T-helper 17 cell (primary cell): Measurements from ENCODE around the gene TBATA. TPM values are rescaled to one million over a fixed set of nuclear protein-coding genes. Genes with fewer than 3 reads are reported as not detected.

ENCODE experiments used
- ATAC-seq: fragments of 150-1000 bp; cut with Tn5 transposase; 2 replicates; pipeline ENCODE4 v1.10.0; 2021; ENCODE audit warnings: mild to moderate bottlenecking, moderate library complexity
- DNase-seq, 3 donors: peaks; one replicate each; pipeline versions ENCODE4 v3.0.0 to v3.0.0-alpha.2; 2020 to 2021
- H3K9me3 ChIP-seq: one replicate; pipeline ENCODE4 v1.7.0; 2013; ENCODE audit warnings: low read length, mild to moderate bottlenecking; ENCODE audit not compliant: control insufficient read depth, poor library complexity, severe bottlenecking
- H3K27ac Mint-ChIP-seq: one replicate; pipeline ENCODE4 v1.8.0; 2022; ENCODE audit warnings: mild to moderate bottlenecking, moderate library complexity, mixed read lengths
- H3K27me3 Mint-ChIP-seq: one replicate; pipeline ENCODE4 v1.8.0; 2022; ENCODE audit warnings: mixed read lengths
- H3K36me3 Mint-ChIP-seq: one replicate; pipeline ENCODE4 v1.8.0; 2022; ENCODE audit warnings: low read depth, mixed read lengths
- H3K4me1 Mint-ChIP-seq: one replicate; pipeline ENCODE4 v1.8.0; 2022; ENCODE audit warnings: mild to moderate bottlenecking, mixed read lengths
- H3K4me3 Mint-ChIP-seq: one replicate; pipeline ENCODE4 v1.8.0; 2022; ENCODE audit warnings: mild to moderate bottlenecking, moderate library complexity, mixed read lengths
- total RNA-seq, 4 donors: library from RNA in 2 of 4; stranded (reverse) in 2 of 4; gene quantifications; one replicate each; pipeline ENCODE4 v1.2.3 and lab custom pipeline; 2022 to 2026

Gene TBATA
- total RNA-seq, 2 donors from 2014 or later, result not detected

GRCh38 chr10:70779511-70780369, 5.4 kb downstream of the TBATA start:
- DNase-seq, result no peak
- H3K9me3 ChIP-seq, result no peaks in the 10 kb centered on the region
- ATAC-seq, result peak; percentile 32
- Mint-ChIP-seq H3K4me1 (peaks cover 6% of the 10 kb centered on the region), H3K27me3 (peaks cover 25% of the 10 kb centered on the region), H3K4me3 (no peak overlapping the region), H3K27ac (no peak overlapping the region), H3K36me3 (peaks cover 2% of the 10 kb centered on the region)

- H3K36me3 Mint-ChIP-seq, result peaks cover 2% of the 10 kb centered on the region
- H3K27me3 Mint-ChIP-seq, result peaks cover 25% of the 10 kb centered on the region
- no peak overlapping the region for H3K4me3 Mint-ChIP-seq
- peaks cover 6% of the 10 kb centered on the region for H3K4me1 Mint-ChIP-seq
- DNase-seq (no peak), ATAC-seq (no peak)
- H3K27ac Mint-ChIP-seq, result no peak overlapping the region
- no peaks in the 10 kb centered on the region for H3K9me3 ChIP-seq
Observed at GRCh38 chr10:70779088-70779487, 6.1 kb downstream of the TBATA start.

- peaks cover 23% of the 10 kb centered on the region for H3K27me3 Mint-ChIP-seq
- no peak for ATAC-seq
- H3K36me3 Mint-ChIP-seq, result peaks cover 2% of the 10 kb centered on the region
- peaks cover 6% of the 10 kb centered on the region for H3K4me1 Mint-ChIP-seq
- H3K4me3 Mint-ChIP-seq, result peak overlapping the region; percentile 25
- no peaks in the 10 kb centered on the region for H3K9me3 ChIP-seq
- no peak overlapping the region for H3K27ac Mint-ChIP-seq
- no peak for DNase-seq
Observed at GRCh38 chr10:70778267-70778924, 6.8 kb downstream of the TBATA start.

- Mint-ChIP-seq H3K27me3 (peaks cover 16% of the 10 kb centered on the region), H3K36me3 (peaks cover 2% of the 10 kb centered on the region), H3K4me1 (peaks cover 3% of the 10 kb centered on the region), H3K27ac (no peak overlapping the region), H3K4me3 (no peak overlapping the region)
- no peak for DNase-seq
- no peak for ATAC-seq
- no peaks in the 10 kb centered on the region for H3K9me3 ChIP-seq
Observed at GRCh38 chr10:70777063-70777875, 7.9 kb downstream of the TBATA start.

GRCh38 chr10:70776455-70777005, 8.6 kb downstream of the TBATA start:
- no peaks in the 10 kb centered on the region for H3K9me3 ChIP-seq
- no peak for ATAC-seq
- peaks cover 21% of the 10 kb centered on the region for H3K27me3 Mint-ChIP-seq
- H3K4me3 Mint-ChIP-seq, result no peak overlapping the region
- H3K36me3 Mint-ChIP-seq, result peaks cover 2% of the 10 kb centered on the region
- DNase-seq, result no peak
- peaks cover 3% of the 10 kb centered on the region for H3K4me1 Mint-ChIP-seq
- H3K27ac Mint-ChIP-seq, result no peak overlapping the region

GRCh38 chr10:70775679-70776454, 9.3 kb downstream of the TBATA start:
- no peak for ATAC-seq
- no peak overlapping the region for H3K27ac Mint-ChIP-seq
- DNase-seq, result no peak
- H3K27me3 Mint-ChIP-seq, result peaks cover 16% of the 10 kb centered on the region
- peaks cover 3% of the 10 kb centered on the region for H3K4me1 Mint-ChIP-seq
- H3K9me3 ChIP-seq, result no peaks in the 10 kb centered on the region
- no peak overlapping the region for H3K4me3 Mint-ChIP-seq
- peaks cover 2% of the 10 kb centered on the region for H3K36me3 Mint-ChIP-seq

GRCh38 chr10:70774810-70775678, 10.1 kb downstream of the TBATA start:
- Mint-ChIP-seq H3K27me3 (peaks cover 8% of the 10 kb centered on the region), H3K4me3 (no peak overlapping the region), H3K36me3 (no peaks in the 10 kb centered on the region), H3K27ac (peak overlapping the region; percentile 62), H3K4me1 (no peaks in the 10 kb centered on the region)
- DNase-seq (no peak), ATAC-seq (no peak)
- no peaks in the 10 kb centered on the region for H3K9me3 ChIP-seq

DNA sequence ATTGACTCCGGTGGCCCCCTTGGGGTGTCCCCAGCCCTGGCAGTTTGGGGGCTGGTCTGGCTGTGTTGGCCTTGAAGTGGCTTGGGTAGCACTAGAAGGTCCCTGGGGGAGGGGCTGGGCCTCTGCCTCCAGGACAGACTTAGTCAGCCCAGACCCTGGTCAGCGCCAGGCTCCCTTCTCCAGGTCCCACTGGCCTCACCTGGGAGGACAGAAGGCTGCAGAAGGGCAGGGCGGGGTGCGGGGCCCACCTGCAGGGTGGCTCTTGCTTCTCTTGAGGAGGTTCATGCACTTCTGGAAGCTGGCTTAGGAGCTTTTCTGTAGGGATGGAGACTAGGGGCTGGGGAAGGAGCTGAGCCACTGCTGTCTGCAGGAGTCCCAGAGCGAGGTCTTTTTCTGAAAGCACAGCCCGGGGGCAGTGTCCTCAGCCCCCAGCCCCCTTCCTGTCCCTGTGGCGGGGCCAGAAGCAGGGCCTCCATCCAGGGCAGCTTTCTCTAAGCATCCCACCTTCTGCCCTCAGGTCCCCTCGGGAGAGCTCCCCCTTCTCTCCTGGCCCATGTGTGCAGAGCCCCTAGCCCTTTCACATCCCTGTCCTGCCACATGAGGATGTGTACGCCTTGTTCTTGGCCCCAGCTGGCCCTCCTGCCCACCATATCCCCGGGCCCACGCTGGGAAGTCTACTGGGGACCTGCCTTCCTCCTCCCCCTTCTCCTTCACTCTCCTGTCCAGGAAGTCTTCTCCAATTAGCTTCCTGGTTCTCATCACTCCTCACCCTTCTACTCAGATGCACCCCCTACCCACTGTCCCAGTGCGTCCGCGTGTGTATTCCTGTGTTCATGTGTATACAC, 11.0 kb downstream of the TBATA start:
- no peaks in the 10 kb centered on the region for H3K9me3 ChIP-seq
- H3K27me3 Mint-ChIP-seq, result peaks cover 11% of the 10 kb centered on the region
- H3K4me1 Mint-ChIP-seq, result no peaks in the 10 kb centered on the region
- H3K27ac Mint-ChIP-seq, result peak overlapping the region; percentile 62
- H3K36me3 Mint-ChIP-seq, result peaks cover 2% of the 10 kb centered on the region
- no peak overlapping the region for H3K4me3 Mint-ChIP-seq
- no peak for ATAC-seq
- DNase-seq, result no peak

- no peaks in the 10 kb centered on the region for H3K9me3 ChIP-seq
- Mint-ChIP-seq H3K4me3 (no peak overlapping the region), H3K27me3 (peaks cover 12% of the 10 kb centered on the region), H3K4me1 (no peaks in the 10 kb centered on the region), H3K27ac (no peak overlapping the region), H3K36me3 (peaks cover 4% of the 10 kb centered on the region)
- ATAC-seq (no peak), DNase-seq (no peak)
Observed at GRCh38 chr10:70773461-70773860, 11.7 kb downstream of the TBATA start.

- peaks cover 12% of the 10 kb centered on the region for H3K27me3 Mint-ChIP-seq
- no peak for ATAC-seq
- H3K9me3 ChIP-seq, result no peaks in the 10 kb centered on the region
- peaks cover 4% of the 10 kb centered on the region for H3K36me3 Mint-ChIP-seq
- H3K4me3 Mint-ChIP-seq, result no peak overlapping the region
- H3K4me1 Mint-ChIP-seq, result no peaks in the 10 kb centered on the region
- peak overlapping the region; percentile 21 for H3K27ac Mint-ChIP-seq
- DNase-seq, result no peak
Observed at GRCh38 chr10:70772627-70773026, 12.6 kb downstream of the TBATA start.
